WI38 (cell line): ENCODE measurements around the gene ZNF212.
A peak's percentile ranks its signal among the peaks of the same experiment; 100 is the strongest.
"Not testable (repeated sequence)": the region's sequence is repeated elsewhere in the genome, so short reads cannot be mapped to it uniquely, and the experiment has no call there.

ENCODE experiments used
- H3K4me3 ChIP-seq: 2 replicates; pipeline ENCODE4 v1.5.1; 2011; ENCODE audit warnings: low read depth, mild to moderate bottlenecking, control low read depth, low read length
- TF ChIP-seq, protein P1 (sequence below): IDR thresholded peaks from 2 replicates; pipeline ENCODE4 v1.5.1; 2012; ENCODE audit warnings: low read depth, mild to moderate bottlenecking, control low read depth, low read length

Gene ZNF212

GRCh38 chr7:149228831-149229471 is 10.5 kb upstream of the ZNF212 start:
- TF ChIP-seq, protein P1, sequence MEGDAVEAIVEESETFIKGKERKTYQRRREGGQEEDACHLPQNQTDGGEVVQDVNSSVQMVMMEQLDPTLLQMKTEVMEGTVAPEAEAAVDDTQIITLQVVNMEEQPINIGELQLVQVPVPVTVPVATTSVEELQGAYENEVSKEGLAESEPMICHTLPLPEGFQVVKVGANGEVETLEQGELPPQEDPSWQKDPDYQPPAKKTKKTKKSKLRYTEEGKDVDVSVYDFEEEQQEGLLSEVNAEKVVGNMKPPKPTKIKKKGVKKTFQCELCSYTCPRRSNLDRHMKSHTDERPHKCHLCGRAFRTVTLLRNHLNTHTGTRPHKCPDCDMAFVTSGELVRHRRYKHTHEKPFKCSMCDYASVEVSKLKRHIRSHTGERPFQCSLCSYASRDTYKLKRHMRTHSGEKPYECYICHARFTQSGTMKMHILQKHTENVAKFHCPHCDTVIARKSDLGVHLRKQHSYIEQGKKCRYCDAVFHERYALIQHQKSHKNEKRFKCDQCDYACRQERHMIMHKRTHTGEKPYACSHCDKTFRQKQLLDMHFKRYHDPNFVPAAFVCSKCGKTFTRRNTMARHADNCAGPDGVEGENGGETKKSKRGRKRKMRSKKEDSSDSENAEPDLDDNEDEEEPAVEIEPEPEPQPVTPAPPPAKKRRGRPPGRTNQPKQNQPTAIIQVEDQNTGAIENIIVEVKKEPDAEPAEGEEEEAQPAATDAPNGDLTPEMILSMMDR, result no peak
- no peak overlapping the region for H3K4me3 ChIP-seq

DNA sequence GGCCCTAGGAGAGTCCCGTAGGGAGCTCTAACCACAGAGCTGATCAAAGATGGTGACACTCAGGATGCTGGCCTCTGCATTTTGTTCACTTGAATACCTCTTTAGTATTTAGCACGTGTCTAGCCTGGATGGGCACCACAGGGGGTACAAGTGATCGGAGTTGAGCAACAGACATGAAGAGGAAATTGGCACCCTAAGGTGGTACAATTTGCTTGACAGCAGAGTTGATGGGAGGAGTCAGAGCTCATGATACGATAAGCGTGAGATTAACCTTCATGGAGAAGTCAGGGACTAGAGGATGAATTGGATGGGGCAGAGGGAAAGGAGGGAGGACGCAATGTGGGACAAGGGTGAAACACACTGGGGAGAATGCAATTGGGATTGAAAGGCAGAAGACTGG is 9.9 kb upstream of the ZNF212 start:
- H3K4me3 ChIP-seq, result no peak overlapping the region
- TF ChIP-seq, protein P1, result no peak

GRCh38 chr7:149232362-149232761 is 7.1 kb upstream of the ZNF212 start:
- TF ChIP-seq, protein P1, result no peak

DNA sequence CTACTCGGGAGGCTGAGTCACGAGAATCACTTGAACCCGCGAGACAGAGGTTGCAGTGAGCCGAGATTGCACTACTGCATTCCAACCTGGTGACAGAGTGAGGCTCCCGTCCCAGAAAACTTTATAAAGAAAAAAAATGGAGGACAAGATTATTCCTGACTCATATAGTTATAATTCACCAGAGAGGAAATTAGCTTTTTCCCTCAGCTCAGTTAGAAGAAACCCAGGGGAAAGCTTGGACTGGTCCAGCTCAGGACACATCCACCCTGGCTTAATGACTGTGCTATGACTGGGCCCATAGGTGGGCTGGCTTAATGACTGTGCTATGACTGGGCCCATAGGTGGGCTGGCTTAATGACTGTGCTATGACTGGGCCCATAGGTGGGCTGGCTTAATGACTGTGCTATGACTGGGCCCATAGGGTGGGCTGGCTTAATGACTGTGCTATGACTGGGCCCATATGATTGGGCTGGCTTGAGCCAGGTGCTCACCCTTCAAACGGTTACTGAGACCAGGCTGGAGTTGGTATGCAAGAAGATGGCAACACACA is 5.7 kb upstream of the ZNF212 start:
- H3K4me3 ChIP-seq, result not testable (repeated sequence)

More at GRCh38 chr7:149232362-149232761, 7.1 kb upstream of the ZNF212 start:
- no peak overlapping the region for H3K4me3 ChIP-seq

GRCh38 chr7:149237502-149237901 is 1.9 kb upstream of the ZNF212 start:
- no peak overlapping the region for H3K4me3 ChIP-seq
- TF ChIP-seq, protein P1, result no peak

GRCh38 chr7:149238051-149238450 is 1.4 kb upstream of the ZNF212 start:
- no peak overlapping the region for H3K4me3 ChIP-seq

GRCh38 chr7:149240637-149241036 is 1.2 kb downstream of the ZNF212 start:
- TF ChIP-seq, protein P1, result no peak
- H3K4me3 ChIP-seq, result peak overlapping the region; percentile 97

More at GRCh38 chr7:149238051-149238450, 1.4 kb upstream of the ZNF212 start:
- TF ChIP-seq, protein P1, result no peak

DNA sequence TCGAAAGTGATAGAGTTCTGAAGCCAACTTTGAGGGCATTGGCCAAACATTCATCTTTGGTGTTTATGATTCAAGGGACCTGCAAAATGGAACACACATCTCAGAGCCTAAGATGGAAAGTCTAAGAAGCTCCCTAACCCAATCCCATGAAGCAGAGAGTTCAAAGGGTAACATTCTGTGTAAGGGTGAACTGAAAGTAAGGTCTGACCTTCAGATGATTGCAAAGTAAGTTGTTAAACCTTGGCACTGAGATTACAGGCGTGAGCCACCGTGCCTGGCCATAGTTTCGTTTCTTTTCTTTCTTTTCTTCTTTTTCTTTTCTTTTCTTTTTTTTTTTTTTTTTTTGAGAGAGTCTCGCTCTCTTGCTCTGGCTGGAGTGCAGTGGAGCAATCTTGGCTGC is 2.2 kb downstream of the ZNF212 start:
- TF ChIP-seq, protein P1, result no peak
- no peak overlapping the region for H3K4me3 ChIP-seq
